Osteocyte (in vitro differentiated cells): ENCODE data around the gene RPS6KA2. TPM values are rescaled to one million over a fixed set of nuclear protein-coding genes. Genes with fewer than 3 reads are reported as not detected.
"Not testable (repeated sequence)": the region's sequence is repeated elsewhere in the genome, so short reads cannot be mapped to it uniquely, and the experiment has no call there.

ENCODE experiments used
- DNase-seq: peaks from one replicate; pipeline ENCODE4 v3.0.0; 2021; ENCODE audit warnings: mixed read lengths; ENCODE audit not compliant: unreplicated experiment; ENCODE audit errors: extremely low spot score
- H3K27ac Mint-ChIP-seq: one replicate; pipeline ENCODE4 v1.8.0; 2021; ENCODE audit warnings: mild to moderate bottlenecking, mixed read lengths; ENCODE audit not compliant: unreplicated experiment
- H3K27me3 Mint-ChIP-seq: one replicate; pipeline ENCODE4 v1.8.0; 2021; ENCODE audit warnings: mixed read lengths; ENCODE audit not compliant: unreplicated experiment
- H3K36me3 Mint-ChIP-seq: one replicate; pipeline ENCODE4 v1.8.0; 2021; ENCODE audit warnings: mixed read lengths; ENCODE audit not compliant: unreplicated experiment
- H3K4me1 Mint-ChIP-seq: one replicate; pipeline ENCODE4 v1.8.0; 2021; ENCODE audit warnings: mixed read lengths; ENCODE audit not compliant: unreplicated experiment
- H3K4me3 Mint-ChIP-seq: one replicate; pipeline ENCODE4 v1.8.0; 2021; ENCODE audit warnings: mild to moderate bottlenecking, moderate library complexity, mixed read lengths; ENCODE audit not compliant: unreplicated experiment
- H3K9me3 Mint-ChIP-seq: one replicate; pipeline ENCODE4 v1.8.0; 2021; ENCODE audit warnings: mixed read lengths; ENCODE audit not compliant: unreplicated experiment
- CTCF ChIP-seq: fragments of 200-600 bp; sonication (generic); IDR thresholded peaks from 2 replicates; pipeline ENCODE4 v1.5.0; 2021; ENCODE audit warnings: antibody characterized with exemption, mild to moderate bottlenecking, moderate library complexity
- total RNA-seq: library from RNA; stranded (reverse); gene quantifications from 2 replicates; pipeline ENCODE4 v1.2.1, GENCODE V29; 2021

Gene RPS6KA2
- total RNA-seq, 1 donor from 2014 or later: 89.9 TPM

DNA sequence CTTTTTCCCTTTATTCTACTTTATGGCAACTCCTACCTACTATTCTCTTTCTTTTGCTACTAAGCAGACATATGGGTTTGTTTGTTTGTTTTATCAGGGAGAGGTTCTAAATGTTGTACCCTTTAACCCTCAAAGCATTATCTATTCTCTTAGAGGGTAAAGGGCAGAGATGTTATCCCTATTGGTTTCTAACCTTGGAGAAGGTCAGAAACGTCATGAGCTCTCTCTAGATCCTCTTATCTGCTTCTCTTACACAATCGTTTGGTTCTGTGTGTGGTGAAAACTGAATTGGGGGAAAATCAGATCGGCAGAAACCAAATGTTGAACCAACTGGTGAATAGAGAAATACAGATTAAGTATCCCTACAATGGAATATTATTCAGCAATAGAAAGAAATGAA lies 237.9 kb downstream of the RPS6KA2 start:
- no peak for DNase-seq

GRCh38 chr6:166388290-166389004 lies 238.6 kb downstream of the RPS6KA2 start:
- DNase-seq: no peak

More for the DNA sequence above, 237.9 kb downstream of the RPS6KA2 start:
- Mint-ChIP-seq H3K27ac (no peak overlapping the region), H3K27me3 (peaks cover 13% of the 10 kb centered on the region), H3K4me1 (peaks cover 1% of the 10 kb centered on the region), H3K36me3 (no peaks in the 10 kb centered on the region), H3K4me3 (no peak overlapping the region), H3K9me3 (no peaks in the 10 kb centered on the region)
- no peak for TF ChIP-seq CTCF

DNA sequence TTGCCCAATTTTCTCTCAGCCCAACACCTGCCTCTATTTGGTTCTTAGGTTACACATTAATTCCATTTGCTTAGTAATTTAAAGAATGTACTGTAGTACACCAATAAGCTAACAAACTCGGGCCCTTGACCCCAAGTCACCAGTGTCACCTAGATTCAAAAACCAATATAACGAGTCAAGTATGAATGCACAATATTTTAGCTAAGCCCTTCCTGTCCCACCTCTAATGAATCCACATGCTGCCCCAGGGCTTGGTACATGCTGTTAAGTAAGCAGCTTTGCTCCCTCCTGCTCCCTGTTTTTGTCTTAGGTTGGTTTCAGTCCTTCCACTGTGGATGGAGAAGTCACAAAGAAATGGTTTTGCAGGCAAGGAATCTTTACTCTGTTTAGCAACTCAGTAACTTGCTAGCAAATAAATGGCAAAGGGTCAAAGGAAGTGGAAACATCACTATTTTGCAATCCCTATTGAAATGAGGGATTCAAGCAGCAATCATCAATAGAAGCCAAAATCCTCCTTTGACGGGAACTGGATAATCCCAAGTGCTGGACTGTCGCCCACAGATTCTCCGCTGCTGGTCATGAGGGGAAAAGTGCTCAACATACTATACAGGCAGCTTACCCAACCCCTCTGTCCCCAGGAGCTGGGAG lies 239.3 kb downstream of the RPS6KA2 start:
- Mint-ChIP-seq H3K27me3 (peaks cover 12% of the 10 kb centered on the region), H3K4me3 (no peak overlapping the region), H3K27ac (no peak overlapping the region), H3K36me3 (no peaks in the 10 kb centered on the region), H3K4me1 (peaks cover 8% of the 10 kb centered on the region), H3K9me3 (no peaks in the 10 kb centered on the region)
- TF ChIP-seq CTCF: no peak
- DNase-seq: no peak

More at GRCh38 chr6:166388290-166389004, 238.6 kb downstream of the RPS6KA2 start:
- H3K9me3 Mint-ChIP-seq: no peaks in the 10 kb centered on the region
- H3K4me1 Mint-ChIP-seq: peaks cover 8% of the 10 kb centered on the region
- H3K27me3 Mint-ChIP-seq: peaks cover 12% of the 10 kb centered on the region
- no peak for TF ChIP-seq CTCF
- no peak overlapping the region for H3K4me3 Mint-ChIP-seq
- H3K36me3 Mint-ChIP-seq: no peaks in the 10 kb centered on the region
- no peak overlapping the region for H3K27ac Mint-ChIP-seq

DNA sequence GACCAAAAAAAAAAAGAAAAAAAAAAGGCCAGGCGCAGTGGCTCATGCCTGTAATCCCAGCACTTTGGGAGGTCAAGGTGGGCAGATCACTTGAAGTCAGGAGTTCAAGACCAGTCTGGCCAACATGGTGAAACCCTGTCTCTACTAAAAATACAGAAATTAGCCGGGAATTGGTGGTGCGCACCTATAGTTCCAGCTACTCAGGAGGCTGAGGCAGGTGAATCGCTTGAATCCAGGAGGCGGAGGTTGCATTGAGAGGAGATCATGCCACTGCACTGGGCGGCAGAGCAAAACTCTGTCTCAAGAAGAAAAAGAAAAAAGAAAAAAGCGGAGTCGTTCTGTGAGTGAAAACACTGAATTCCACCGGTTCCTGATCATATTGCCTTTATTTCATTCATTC lies 240.0 kb downstream of the RPS6KA2 start:
- H3K36me3 Mint-ChIP-seq, H3K4me1 Mint-ChIP-seq, H3K9me3 Mint-ChIP-seq, H3K27me3 Mint-ChIP-seq, H3K4me3 Mint-ChIP-seq, DNase-seq, H3K27ac Mint-ChIP-seq: not testable (repeated sequence)

- H3K4me3 Mint-ChIP-seq: no peak overlapping the region
- DNase-seq: no peak
- peaks cover 15% of the 10 kb centered on the region for H3K4me1 Mint-ChIP-seq
- peaks cover 8% of the 10 kb centered on the region for H3K27me3 Mint-ChIP-seq
- no peak overlapping the region for H3K27ac Mint-ChIP-seq
- no peaks in the 10 kb centered on the region for H3K9me3 Mint-ChIP-seq
- no peak for TF ChIP-seq CTCF
- no peaks in the 10 kb centered on the region for H3K36me3 Mint-ChIP-seq
Measured at GRCh38 chr6:166386111-166386510, 240.9 kb downstream of the RPS6KA2 start.
